Umbilical cord (tissue), 2 donors: ENCODE measurements around the gene MAP4K4. TPM values are rescaled to one million over a fixed set of nuclear protein-coding genes. Genes with fewer than 3 reads are reported as not detected.

Source experiments
- DNase-seq: peaks from one replicate; pipeline ENCODE4 v3.0.0-alpha.2; 2015; ENCODE audit warnings: low spot score
- total RNA-seq: library from RNA; depleted of rRNA; stranded (reverse); fragments of >200 nt; gene quantifications from one replicate; pipeline ENCODE4 v1.2.3, GENCODE V29; 2014; ENCODE audit warnings: low replicate concordance; ENCODE audit not compliant: insufficient read depth

MAP4K4 gene
- total RNA-seq, 1 donor from 2014 or later: 79.7 TPM

DNA sequence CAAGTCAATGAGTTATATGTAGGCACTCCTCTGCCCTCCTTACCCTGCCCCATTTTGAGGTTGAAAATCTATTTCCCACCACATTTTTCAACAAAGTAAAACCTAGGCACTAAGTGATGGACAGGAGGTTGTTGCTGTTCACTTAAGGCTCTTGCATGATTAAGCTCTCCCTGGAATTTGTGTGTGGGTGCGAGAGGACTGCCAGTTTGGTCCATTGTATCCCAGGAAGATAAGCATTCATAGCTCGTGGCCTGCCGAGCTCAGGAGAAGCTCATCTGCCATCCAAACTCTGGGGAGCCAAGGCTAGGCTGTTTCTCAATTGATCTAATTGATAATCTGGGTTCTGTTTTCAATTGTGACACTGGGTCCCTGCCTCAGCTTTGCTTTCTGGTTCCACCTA is 4.7 kb upstream of the MAP4K4 start:
- DNase-seq: no peak

DNA sequence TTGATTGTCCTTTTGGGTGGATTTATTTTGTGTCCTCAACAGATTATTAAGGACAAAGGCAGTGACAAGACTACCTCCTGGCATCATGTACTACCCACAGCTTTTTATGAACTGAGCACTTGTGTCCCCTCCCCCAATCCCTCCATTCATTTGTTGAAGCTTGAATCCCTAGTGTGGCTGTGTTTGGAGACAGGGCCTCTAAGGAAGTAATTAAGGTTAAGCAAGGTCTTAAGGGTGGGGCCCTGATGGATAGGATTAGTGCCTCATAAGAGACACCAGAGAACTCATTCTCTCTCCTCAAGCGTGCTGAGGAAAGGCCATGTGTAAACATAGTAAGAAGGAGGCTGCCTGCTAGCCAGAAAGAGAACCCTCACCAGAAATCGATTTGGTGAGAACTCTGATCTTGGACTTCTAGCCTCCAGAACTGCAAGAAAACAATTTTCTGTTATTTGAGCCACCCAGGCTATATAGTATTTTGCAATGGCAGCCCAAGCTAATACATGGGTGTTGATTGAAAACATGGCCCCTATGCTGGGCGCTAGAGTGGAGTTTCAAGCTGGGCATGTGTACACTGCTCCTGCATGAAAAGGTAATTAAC is 3.4 kb upstream of the MAP4K4 start:
- no peak for DNase-seq

GRCh38 chr2:101696272-101697123 is 1.0 kb upstream of the MAP4K4 start:
- DNase-seq: peak; percentile 29

- DNase-seq: peak; percentile 61
These were observed 722 bp downstream of the MAP4K4 start for GRCh38 chr2:101698014-101698843.

DNA sequence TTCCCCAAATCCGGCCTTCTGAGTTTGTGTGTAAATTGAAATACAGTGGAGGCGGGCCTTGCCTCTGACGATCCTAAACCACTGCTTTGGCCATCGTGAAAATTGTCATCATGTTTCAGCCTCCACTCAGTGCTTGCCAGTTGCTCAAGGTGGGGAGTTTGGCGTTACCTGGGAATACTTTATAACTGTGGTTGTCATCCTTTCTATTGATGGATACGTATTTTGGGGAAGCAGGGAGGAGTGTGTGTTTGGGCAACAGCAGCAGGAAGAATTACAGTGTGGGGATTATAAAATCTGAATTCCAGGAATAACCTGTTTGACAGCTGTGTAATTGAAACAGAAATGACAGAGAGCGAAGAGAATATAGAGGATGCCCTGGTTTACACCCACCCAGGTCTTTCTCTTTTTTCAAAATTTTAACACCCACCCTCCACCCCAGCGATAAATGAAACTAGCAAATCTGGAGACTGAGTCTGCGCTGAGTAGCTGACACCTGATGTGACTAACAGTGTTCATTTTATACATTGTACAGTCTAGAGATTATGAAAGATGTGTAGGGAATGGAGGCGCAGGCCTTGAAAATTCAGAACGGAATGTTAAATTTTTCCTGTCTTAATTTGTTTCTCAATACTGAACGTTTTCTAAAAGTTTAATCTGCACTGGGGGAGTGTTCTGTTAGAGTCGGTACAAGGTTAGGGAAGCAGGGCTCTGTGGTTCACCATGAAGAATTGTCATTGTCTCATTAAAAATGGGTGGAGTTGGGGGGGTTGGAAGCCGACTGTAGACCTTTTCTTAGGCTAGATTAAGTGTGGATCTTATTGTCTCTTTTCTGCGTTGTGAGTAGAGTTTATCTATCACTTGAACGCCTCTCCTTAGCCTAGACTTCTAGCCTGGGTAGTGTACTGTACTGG is 1.6 kb downstream of the MAP4K4 start:
- peak; percentile 20 for DNase-seq

DNA sequence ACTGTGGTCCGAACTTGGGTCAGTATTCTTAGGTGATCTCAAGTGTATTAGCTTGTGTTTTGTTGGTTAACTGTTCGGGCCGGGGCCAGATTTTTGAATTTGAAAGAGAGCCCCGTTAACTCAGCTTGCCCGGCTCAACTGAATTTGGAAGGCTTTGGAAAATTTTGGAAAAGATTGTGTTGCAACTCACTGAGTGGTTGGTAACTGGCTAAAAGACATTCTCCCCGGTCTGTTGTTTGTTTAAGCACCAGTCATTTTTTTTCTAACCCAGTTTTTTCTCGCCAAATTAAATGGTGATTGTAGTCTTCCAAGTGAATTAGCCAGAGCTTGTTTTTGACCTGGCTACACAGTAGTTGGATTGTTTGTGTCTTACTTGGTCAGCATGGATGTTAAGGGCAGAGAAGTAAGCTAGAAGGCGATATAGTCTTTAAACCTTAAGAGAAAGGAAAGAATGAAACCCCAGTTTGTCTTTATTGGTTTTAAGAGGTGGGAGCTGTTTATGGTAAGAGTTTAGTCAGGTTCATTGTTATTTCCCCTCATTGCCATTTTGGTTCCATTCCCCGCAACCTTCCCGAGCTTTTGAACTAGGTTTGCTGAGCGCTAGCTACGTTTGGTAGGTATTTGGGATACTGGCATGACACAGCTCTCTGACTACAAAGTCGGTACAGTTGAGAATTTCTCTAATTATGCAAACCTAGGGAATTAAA is 2.4 kb downstream of the MAP4K4 start:
- peak; percentile 18 for DNase-seq

GRCh38 chr2:101704046-101704466 is 6.5 kb downstream of the MAP4K4 start:
- peak; percentile 35 for DNase-seq

DNA sequence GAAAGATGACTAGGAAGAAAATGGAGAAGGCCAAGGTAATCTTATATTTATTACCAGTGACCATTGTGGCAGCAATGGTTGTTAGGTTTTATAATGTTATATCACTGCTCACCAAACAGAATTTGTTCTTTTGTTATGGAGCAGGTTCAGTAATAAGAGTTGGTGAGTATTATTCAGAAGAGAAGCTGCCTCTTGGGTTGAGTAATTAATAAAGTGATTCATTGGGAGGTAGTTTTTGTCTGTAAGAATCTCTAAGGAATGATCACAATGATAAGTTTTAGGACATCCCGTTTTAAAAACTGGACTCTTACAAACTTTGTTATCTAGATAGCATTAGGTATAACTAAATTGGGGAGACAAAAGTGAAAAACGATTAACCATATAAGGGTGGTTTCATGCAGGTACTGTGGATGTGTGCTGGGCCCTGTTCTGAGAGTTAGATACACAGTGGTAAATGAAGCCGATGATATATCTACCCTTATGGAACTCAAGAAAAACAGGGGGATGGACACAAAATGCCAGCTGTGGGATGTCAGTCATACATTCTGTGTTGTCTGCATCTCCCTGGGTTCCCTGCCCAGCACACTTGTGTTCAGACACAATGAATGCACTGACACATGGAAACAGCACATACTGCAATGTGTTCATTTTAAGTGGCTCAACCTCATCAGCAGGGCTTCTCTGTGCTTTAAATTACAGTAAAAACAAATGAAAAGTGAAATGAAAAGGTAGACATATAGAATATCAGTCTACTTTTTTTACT is 7.5 kb downstream of the MAP4K4 start:
- DNase-seq: no peak

DNA sequence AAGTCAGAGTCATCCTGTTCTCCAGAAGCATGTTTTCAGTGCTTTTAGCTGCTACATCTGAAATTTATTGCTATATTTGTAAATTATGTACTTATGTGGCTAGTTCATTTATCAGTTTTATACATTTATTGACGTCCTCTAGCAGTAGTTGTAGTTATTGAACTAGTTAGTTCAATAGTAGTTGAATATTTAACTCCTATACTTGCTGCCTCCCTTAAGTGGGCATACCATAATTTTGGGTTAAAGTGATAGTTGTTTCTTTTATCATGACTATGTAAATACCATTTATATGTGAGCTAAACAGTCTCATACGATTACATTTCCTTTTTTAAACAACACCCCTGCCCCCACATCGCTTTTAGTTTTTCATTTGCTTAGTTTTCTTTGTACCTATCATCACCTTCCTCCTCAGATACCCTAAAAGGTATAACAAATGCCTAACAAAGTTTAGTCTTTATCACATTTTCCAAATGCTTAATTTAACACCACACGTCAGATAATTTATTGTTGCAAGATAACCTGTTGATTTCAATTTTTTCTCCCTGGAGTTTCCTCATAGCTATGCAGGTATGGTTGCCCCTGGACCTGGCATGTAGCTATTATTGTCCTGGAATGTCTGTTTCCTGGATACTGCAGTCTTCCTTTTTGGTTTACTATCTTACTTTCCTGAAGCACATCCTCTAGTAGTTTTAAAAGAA is 8.8 kb downstream of the MAP4K4 start:
- DNase-seq: no peak

DNA sequence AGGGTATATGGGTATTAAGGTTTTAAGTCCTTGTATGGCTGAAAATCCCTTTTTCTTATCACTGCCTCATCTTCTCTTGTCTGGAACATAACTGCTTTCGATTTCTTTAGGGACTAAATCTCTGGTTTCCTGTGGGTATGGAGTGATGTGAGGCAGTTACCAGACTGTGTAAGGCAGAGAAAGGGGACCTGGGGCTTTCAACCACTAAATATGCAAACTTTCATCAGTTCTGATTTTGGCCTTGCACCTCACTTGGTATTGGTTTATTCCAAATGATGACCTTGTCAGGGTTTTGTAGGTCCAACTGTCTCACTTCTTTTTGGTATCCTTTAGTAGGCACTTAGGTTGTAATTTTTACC is 9.3 kb downstream of the MAP4K4 start:
- DNase-seq: peak; percentile 19

DNA sequence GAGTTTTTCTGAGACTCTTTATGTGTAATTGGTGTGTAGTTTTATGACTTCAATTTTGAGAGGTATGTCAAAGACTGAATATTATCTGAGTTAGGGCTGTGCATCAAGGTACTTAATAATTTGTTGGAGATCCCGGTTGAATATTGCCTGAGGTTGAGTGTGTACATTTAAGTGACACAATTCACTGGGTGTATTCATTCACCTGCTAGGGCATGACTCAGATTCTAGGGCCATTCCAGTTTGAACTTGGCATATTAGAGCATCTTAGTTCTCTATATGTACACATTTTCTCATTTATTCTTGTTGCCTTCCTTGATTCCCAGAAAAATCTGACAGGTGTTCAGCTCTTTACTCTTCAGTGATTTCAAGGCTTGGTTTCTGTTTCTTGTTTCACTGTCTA is 12.5 kb downstream of the MAP4K4 start:
- DNase-seq: no peak

DNA sequence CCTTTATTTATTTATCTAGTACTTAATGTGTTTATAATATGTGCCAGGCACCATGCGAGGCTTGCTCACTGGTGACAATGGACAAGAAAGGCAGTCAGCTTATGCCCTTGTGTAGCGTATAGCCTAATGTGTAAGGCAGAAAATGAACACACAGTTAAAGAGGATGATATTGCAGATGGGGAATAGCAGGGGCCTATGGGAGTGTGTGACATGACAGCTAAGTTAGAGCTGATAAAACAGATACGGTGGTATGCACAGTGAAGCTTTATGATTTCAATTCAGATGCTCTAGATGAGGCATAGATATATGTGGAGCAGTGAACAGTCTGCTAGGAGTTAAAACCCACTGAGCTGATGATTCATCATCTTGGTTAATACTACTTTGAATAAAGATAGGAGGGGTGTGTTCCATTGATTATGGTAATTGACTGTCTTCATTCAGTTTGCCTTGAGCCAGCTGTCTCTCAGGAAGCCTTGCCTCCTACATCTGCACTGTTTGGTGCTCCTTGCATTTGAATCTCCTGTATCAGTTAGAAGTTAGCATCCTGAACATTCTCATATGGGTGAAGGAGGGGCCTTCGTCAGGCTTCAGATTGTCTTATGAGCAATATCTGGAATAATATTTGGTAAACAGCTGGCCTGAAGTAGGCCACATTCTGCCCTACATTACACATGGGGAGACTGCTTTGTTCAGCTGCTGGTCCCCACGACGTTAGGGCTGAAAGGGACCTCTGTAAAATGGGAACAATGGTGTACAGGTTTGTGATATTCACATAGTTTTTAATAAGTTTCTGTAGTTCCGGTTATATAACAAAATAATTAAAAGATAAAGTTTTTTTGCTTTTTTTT is 13.2 kb downstream of the MAP4K4 start:
- no peak for DNase-seq

GRCh38 chr2:101714118-101714517 is 16.6 kb downstream of the MAP4K4 start:
- DNase-seq: no peak

DNA sequence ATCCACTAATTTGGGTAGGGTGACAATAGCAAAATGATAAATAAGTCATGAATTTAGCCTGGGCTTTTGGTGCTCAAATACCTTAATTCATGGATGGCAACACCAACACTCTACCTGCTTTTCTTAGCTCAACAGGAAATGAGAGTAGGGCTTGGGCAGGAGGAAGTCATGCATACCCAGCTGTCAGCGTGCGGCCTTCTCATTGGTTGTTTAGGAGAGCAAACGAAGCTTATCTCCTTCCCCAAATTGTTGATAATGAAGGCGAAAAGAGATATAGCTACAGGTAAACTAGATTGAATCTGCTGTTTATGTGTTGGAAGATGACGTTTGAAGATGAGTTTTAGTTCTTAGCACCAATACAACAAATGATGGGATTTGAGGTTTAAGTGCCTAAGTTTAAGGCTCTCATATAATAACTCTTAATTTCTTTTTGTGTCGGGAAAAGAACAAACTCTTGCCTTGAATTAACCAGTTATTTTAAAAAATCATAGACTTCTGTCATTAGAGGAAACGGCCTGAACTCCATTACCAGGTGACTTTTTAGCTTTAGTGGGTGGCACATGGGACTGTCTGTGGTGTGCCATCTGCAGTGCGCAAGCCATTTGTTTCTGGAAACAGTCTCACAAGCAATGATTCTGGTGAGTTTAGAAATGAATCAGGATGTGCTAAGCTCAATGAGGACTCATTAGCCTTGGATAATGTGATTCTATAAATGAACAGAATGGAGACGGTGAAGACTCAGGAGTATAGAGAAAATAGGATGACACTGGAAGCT is 19.8 kb downstream of the MAP4K4 start:
- DNase-seq: no peak

- DNase-seq: no peak
These were observed 21.0 kb downstream of the MAP4K4 start for GRCh38 chr2:101718479-101718878.

- DNase-seq: no peak
These were observed 21.6 kb downstream of the MAP4K4 start for GRCh38 chr2:101718993-101719571.

DNA sequence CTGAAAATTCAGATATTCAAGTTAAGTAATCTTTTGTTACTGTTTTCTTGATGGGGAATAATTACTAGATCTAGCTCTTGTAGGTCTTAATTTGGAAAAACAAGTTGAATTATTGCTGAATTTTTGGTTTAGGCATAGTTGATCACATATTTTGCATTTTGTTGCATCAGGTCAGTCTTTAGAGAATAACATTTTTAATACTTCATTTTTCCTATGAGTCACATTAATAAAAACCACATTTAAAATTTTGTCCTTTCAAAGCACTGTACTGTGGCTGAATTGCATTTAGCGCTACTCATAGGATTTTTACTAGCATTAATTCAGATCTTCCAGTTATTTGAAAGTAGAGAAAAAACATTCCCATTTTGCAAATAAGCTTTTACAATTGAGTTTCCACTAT is 23.2 kb downstream of the MAP4K4 start:
- no peak for DNase-seq
